Activated naive CD4-positive, alpha-beta T cell treated with anti-CD3 and anti-CD28 coated beads for 36 hours (primary cell): ENCODE data around the gene PFKL. TPM values are rescaled to one million over a fixed set of nuclear protein-coding genes. Genes with fewer than 3 reads are reported as not detected.
A peak's percentile ranks its signal among the peaks of the same experiment; 100 is the strongest.
"Not testable (repeated sequence)": the region's sequence is repeated elsewhere in the genome, so short reads cannot be mapped to it uniquely, and the experiment has no call there.

ENCODE experiments used
- CTCF ChIA-PET: fragments of 350-600 bp; sonication (Branson Sonifier 250); formaldehyde crosslinking; loops from one replicate; lab custom pipeline; 2021; ENCODE audit warnings: antibody characterized with exemption; lab: Charles Lee
- DNase-seq: peaks from one replicate; pipeline ENCODE4 v3.0.0-alpha.2; 2020
- H3K27ac Mint-ChIP-seq: one replicate; pipeline ENCODE4 v1.8.0; 2021; ENCODE audit warnings: mild to moderate bottlenecking, mixed read lengths
- H3K27me3 Mint-ChIP-seq: one replicate; pipeline ENCODE4 v1.8.0; 2021; ENCODE audit warnings: low read depth, mixed read lengths
- H3K36me3 Mint-ChIP-seq: one replicate; pipeline ENCODE4 v1.8.0; 2021; ENCODE audit warnings: low read depth, mixed read lengths
- H3K4me1 Mint-ChIP-seq: one replicate; pipeline ENCODE4 v1.8.0; 2021; ENCODE audit warnings: low read depth, mixed read lengths
- H3K4me3 Mint-ChIP-seq: one replicate; pipeline ENCODE4 v1.8.0; 2021; ENCODE audit warnings: mild to moderate bottlenecking, moderate library complexity, mixed read lengths
- H3K9me3 Mint-ChIP-seq: one replicate; pipeline ENCODE4 v1.8.0; 2021; ENCODE audit warnings: mixed read lengths
- intact Hi-C: fragments of 100-400 bp; cut with micrococcal nuclease; formaldehyde crosslinking; loops from one replicate; pipeline ENCODE4 v1.15.1; 2023
- total RNA-seq, 2 experiments: library from RNA; stranded (reverse); gene quantifications; one replicate each; pipeline ENCODE4 v1.2.3, GENCODE V29; 2021

PFKL gene
- total RNA-seq, 2 experiments from 2014 or later: 166 to 171 TPM

GRCh38 chr21:44301141-44301540, 1.3 kb downstream of the PFKL start:
- Mint-ChIP-seq H3K9me3 (no peaks in the 10 kb centered on the region), H3K4me3 (peak overlapping the region; percentile 74), H3K27ac (peak overlapping the region; percentile 50), H3K4me1 (peaks cover 55% of the 10 kb centered on the region), H3K36me3 (no peaks in the 10 kb centered on the region), H3K27me3 (no peaks in the 10 kb centered on the region)
- CTCF ChIA-PET: interaction anchor here (0.6 to 1.0 kb wide), 2 partner anchors 33 to 216 kb away, joined by 3 read pairs; no protein-coding TSS in a partner anchor
- intact Hi-C loops: loop anchor here (5.0 to 10.0 kb wide), 2 partner anchors 56 to 154 kb away; partner anchors contain the start of gene LRRC3
- no peak for DNase-seq

- DNase-seq: no peak
- no peak overlapping the region for H3K27ac Mint-ChIP-seq
- intact Hi-C loops: loop anchor here (5.0 to 10.0 kb wide), 2 partner anchors 55 to 153 kb away; partner anchors contain the start of gene LRRC3
- H3K9me3 Mint-ChIP-seq: no peaks in the 10 kb centered on the region
- H3K27me3 Mint-ChIP-seq: no peaks in the 10 kb centered on the region
- peaks cover 2% of the 10 kb centered on the region for H3K36me3 Mint-ChIP-seq
- CTCF ChIA-PET: interaction anchor here (1.0 kb wide), 1 partner anchor 217 kb away, joined by 3 read pairs; no protein-coding TSS in a partner anchor
- H3K4me1 Mint-ChIP-seq: peaks cover 55% of the 10 kb centered on the region
- H3K4me3 Mint-ChIP-seq: peak overlapping the region; percentile 54
Observed at GRCh38 chr21:44301961-44302406, 2.1 kb downstream of the PFKL start.

- not testable (repeated sequence) for H3K27me3 Mint-ChIP-seq, H3K27ac Mint-ChIP-seq, H3K9me3 Mint-ChIP-seq, H3K36me3 Mint-ChIP-seq
- peak; percentile 35 for DNase-seq
- H3K4me3 Mint-ChIP-seq: peak overlapping the region; percentile 54
- CTCF ChIA-PET: interaction anchor here (0.6 to 0.7 kb wide), 2 partner anchors 35 to 186 kb away, joined by 3 read pairs; no protein-coding TSS in a partner anchor
- intact Hi-C loops: loop anchor here (5.0 to 10.0 kb wide), 2 partner anchors 55 to 152 kb away; partner anchors contain the start of gene LRRC3
- H3K4me1 Mint-ChIP-seq: peaks cover 51% of the 10 kb centered on the region
Observed at GRCh38 chr21:44302573-44303401, 2.9 kb downstream of the PFKL start.

GRCh38 chr21:44303490-44303981, 3.7 kb downstream of the PFKL start:
- CTCF ChIA-PET: interaction anchor here (0.6 kb wide), 1 partner anchor 185 kb away, joined by 3 read pairs; no protein-coding TSS in a partner anchor
- DNase-seq: no peak
- Mint-ChIP-seq H3K27me3 (no peaks in the 10 kb centered on the region), H3K4me1 (peaks cover 43% of the 10 kb centered on the region), H3K4me3 (no peak overlapping the region), H3K27ac (no peak overlapping the region), H3K36me3 (peaks cover 2% of the 10 kb centered on the region), H3K9me3 (no peaks in the 10 kb centered on the region)
- intact Hi-C loops: loop anchor here (5.0 to 10.0 kb wide), 2 partner anchors 54 to 151 kb away; partner anchors contain the start of gene LRRC3

- H3K27me3 Mint-ChIP-seq: no peaks in the 10 kb centered on the region
- CTCF ChIA-PET: interaction anchor here (0.7 kb wide), 1 partner anchor 8 kb away, joined by 3 read pairs; no protein-coding TSS in a partner anchor
- peaks cover 39% of the 10 kb centered on the region for H3K4me1 Mint-ChIP-seq
- H3K4me3 Mint-ChIP-seq: no peak overlapping the region
- DNase-seq: no peak
- no peaks in the 10 kb centered on the region for H3K9me3 Mint-ChIP-seq
- no peak overlapping the region for H3K27ac Mint-ChIP-seq
- intact Hi-C loops: loop anchor here (5.0 to 10.0 kb wide), 2 partner anchors 53 to 151 kb away; partner anchors contain the start of gene LRRC3
- peaks cover 2% of the 10 kb centered on the region for H3K36me3 Mint-ChIP-seq
Observed at GRCh38 chr21:44304011-44304616, 4.3 kb downstream of the PFKL start.

- H3K36me3 Mint-ChIP-seq: peaks cover 2% of the 10 kb centered on the region
- CTCF ChIA-PET: interaction anchor here (0.7 to 1.2 kb wide), 2 partner anchors 9 to 50 kb away, joined by 3 to 4 read pairs; no protein-coding TSS in a partner anchor
- H3K27ac Mint-ChIP-seq: no peak overlapping the region
- no peak overlapping the region for H3K4me3 Mint-ChIP-seq
- DNase-seq: peak; percentile 55
- peaks cover 36% of the 10 kb centered on the region for H3K4me1 Mint-ChIP-seq
- H3K9me3 Mint-ChIP-seq: no peaks in the 10 kb centered on the region
- intact Hi-C loops: loop anchor here (5.0 to 10.0 kb wide), 2 partner anchors 52 to 150 kb away; partner anchors contain the start of gene LRRC3
- no peaks in the 10 kb centered on the region for H3K27me3 Mint-ChIP-seq
Observed at GRCh38 chr21:44304877-44305293, 5.0 kb downstream of the PFKL start.

GRCh38 chr21:44305691-44306090, 5.8 kb downstream of the PFKL start:
- CTCF ChIA-PET: interaction anchor here (1.2 kb wide), 1 partner anchor 51 kb away, joined by 4 read pairs; no protein-coding TSS in a partner anchor

GRCh38 chr21:44306936-44307704, 7.3 kb downstream of the PFKL start:
- Mint-ChIP-seq H3K4me1 (peaks cover 21% of the 10 kb centered on the region), H3K9me3 (no peaks in the 10 kb centered on the region), H3K27ac (no peak overlapping the region), H3K4me3 (no peak overlapping the region), H3K36me3 (peaks cover 10% of the 10 kb centered on the region), H3K27me3 (no peaks in the 10 kb centered on the region)
- CTCF ChIA-PET: no interaction called here
- intact Hi-C loops: loop anchor here (10.0 kb wide), 1 partner anchor 148 kb away; the partner anchor contains the start of gene LRRC3
- no peak for DNase-seq

More at GRCh38 chr21:44305691-44306090, 5.8 kb downstream of the PFKL start:
- H3K27me3 Mint-ChIP-seq: no peaks in the 10 kb centered on the region
- H3K9me3 Mint-ChIP-seq: no peaks in the 10 kb centered on the region
- H3K27ac Mint-ChIP-seq: no peak overlapping the region
- intact Hi-C loops: loop anchor here (10.0 kb wide), 1 partner anchor 149 kb away; the partner anchor contains the start of gene LRRC3
- H3K36me3 Mint-ChIP-seq: peaks cover 2% of the 10 kb centered on the region
- no peak overlapping the region for H3K4me3 Mint-ChIP-seq
- no peak for DNase-seq
- peaks cover 35% of the 10 kb centered on the region for H3K4me1 Mint-ChIP-seq

- intact Hi-C loops: no loop called here
- no peak for DNase-seq
Observed at GRCh38 chr21:44310628-44311507, 11.0 kb downstream of the PFKL start.

GRCh38 chr21:44312089-44312488, 12.2 kb downstream of the PFKL start:
- Mint-ChIP-seq H3K27me3 (no peaks in the 10 kb centered on the region), H3K4me1 (no peaks in the 10 kb centered on the region), H3K27ac (no peak overlapping the region), H3K4me3 (no peak overlapping the region), H3K9me3 (no peaks in the 10 kb centered on the region), H3K36me3 (peaks cover 11% of the 10 kb centered on the region)
- no peak for DNase-seq
- CTCF ChIA-PET: no interaction called here
- intact Hi-C loops: no loop called here

More at GRCh38 chr21:44310628-44311507, 11.0 kb downstream of the PFKL start:
- Mint-ChIP-seq H3K36me3 (peaks cover 10% of the 10 kb centered on the region), H3K4me3 (no peak overlapping the region), H3K27ac (no peak overlapping the region), H3K27me3 (no peaks in the 10 kb centered on the region), H3K4me1 (no peaks in the 10 kb centered on the region), H3K9me3 (no peaks in the 10 kb centered on the region)
- CTCF ChIA-PET: no interaction called here
